SK-N-SH (cell line): ENCODE data around the gene AKAP9. TPM values are rescaled to one million over a fixed set of nuclear protein-coding genes. Genes with fewer than 3 reads are reported as not detected.

Experiments
- CTCF ChIA-PET: fragments of 300-600, 350-600 bp; formaldehyde crosslinking; extraction: SDS; loops from one replicate; lab custom pipeline; 2021; lab: Yijun Ruan, JAX
- POLR2A ChIA-PET: fragments of 350-600 bp; sonication (Branson Sonifier 250); formaldehyde crosslinking; extraction: SDS; loops from one replicate; lab custom pipeline; 2020; ENCODE audit warnings: antibody characterized with exemption, inconsistent platforms; lab: Yijun Ruan, JAX
- DNase-seq: peaks from one replicate; pipeline ENCODE4 v3.0.0; 2012
- H2AFZ ChIP-seq: fragments of 200-600 bp; sonication (generic); 2 replicates; pipeline ENCODE4 v1.8.1; 2016; ENCODE audit warnings: antibody characterized with exemption, mild to moderate bottlenecking, low read depth
- H3F3A ChIP-seq: fragments of 200-600 bp; sonication (generic); replicated peaks from 2 replicates; pipeline ENCODE3; 2016; ENCODE audit warnings: antibody characterized with exemption, mild to moderate bottlenecking; ENCODE audit not compliant: insufficient read depth
- H3K27ac ChIP-seq, 2 experiments: fragments of 200-500 bp in 1 of 2; fragments of 200-600 bp in 1 of 2; sonication (Bioruptor generic) in 1 of 2; sonication (generic), shearing (Covaris generic) in 1 of 2; 2 replicates each; pipeline versions ENCODE4 v1.5.1 to v1.6.1; 2014 to 2016; ENCODE audit warnings: low read depth in 2 of 2, inconsistent platforms in 1 of 2, low read length in 1 of 2, mild to moderate bottlenecking in 1 of 2, mixed read lengths in 1 of 2
- H3K27me3 ChIP-seq: fragments of 200-600 bp; sonication (generic), shearing (Covaris generic); 2 replicates; pipeline ENCODE4 v1.6.1; 2016; ENCODE audit warnings: mixed run types; ENCODE audit not compliant: insufficient read depth
- H3K36me3 ChIP-seq, 2 experiments: fragments of 200-500 bp in 1 of 2; fragments of 200-600 bp in 1 of 2; sonication (Bioruptor generic) in 1 of 2; sonication (generic) in 1 of 2; replicated peaks in 1 of 2; 2 replicates each; pipeline versions ENCODE3 to v1.5.1; 2014 to 2016; ENCODE audit warnings: low read length in 1 of 2, mild to moderate bottlenecking in 1 of 2; ENCODE audit not compliant: insufficient read depth in 2 of 2, control insufficient read depth in 1 of 2
- H3K4me1 ChIP-seq, 2 experiments: fragments of 200-500 bp in 1 of 2; fragments of 200-600 bp in 1 of 2; sonication (Bioruptor generic) in 1 of 2; sonication (generic), shearing (Covaris generic) in 1 of 2; 2 replicates each; pipeline versions ENCODE4 v1.5.1 to v1.6.1; 2014 to 2016; ENCODE audit warnings: low read depth in 1 of 2, low read length in 1 of 2, mixed run types in 1 of 2; ENCODE audit not compliant: insufficient read depth in 2 of 2, control insufficient read depth in 1 of 2
- H3K4me2 ChIP-seq: fragments of 200-600 bp; sonication (generic), shearing (Covaris generic); 2 replicates; pipeline ENCODE4 v1.6.1; 2017; ENCODE audit warnings: mixed run types
- H3K4me3 ChIP-seq, 2 experiments: fragments of 200-500 bp in 1 of 2; fragments of 200-600 bp in 1 of 2; sonication (Bioruptor generic) in 1 of 2; sonication (generic), shearing (Covaris generic) in 1 of 2; 2 replicates each; pipeline versions ENCODE4 v1.5.1 to v1.8.1; 2014 to 2016; ENCODE audit warnings: low read depth in 2 of 2, inconsistent platforms in 1 of 2, low read length in 1 of 2, mild to moderate bottlenecking in 1 of 2, mixed read lengths in 1 of 2, moderate library complexity in 1 of 2
- H3K79me2 ChIP-seq: fragments of 200-600 bp; sonication (generic); 2 replicates; pipeline ENCODE4 v1.8.1; 2017; ENCODE audit warnings: mild to moderate bottlenecking; ENCODE audit not compliant: insufficient read depth
- H3K9ac ChIP-seq: fragments of 200-600 bp; sonication (generic); 2 replicates; pipeline ENCODE4 v1.6.1; 2017; ENCODE audit warnings: mixed run types
- H3K9me2 ChIP-seq: fragments of 200-600 bp; sonication (generic); 2 replicates; pipeline ENCODE4 v1.6.1; 2017; ENCODE audit warnings: mixed run types
- H3K9me3 ChIP-seq: fragments of 200-600 bp; sonication (generic); 2 replicates; pipeline ENCODE4 v1.6.1; 2017; ENCODE audit warnings: mixed run types, mild to moderate bottlenecking, moderate library complexity
- H4K20me1 ChIP-seq: fragments of 200-600 bp; sonication (generic); 2 replicates; pipeline ENCODE4 v1.6.1; 2017; ENCODE audit warnings: mild to moderate bottlenecking, mixed run types; ENCODE audit not compliant: insufficient read depth
- CHD2 ChIP-seq: fragments of 150-350 bp; IDR thresholded peaks from 2 replicates; pipeline ENCODE4 v1.6.1; 2018; ENCODE audit warnings: low read length; ENCODE audit not compliant: partially characterized antibody
- ELF1 ChIP-seq: IDR thresholded peaks from 2 replicates; pipeline ENCODE4 v1.4.0; 2012
- EP300 ChIP-seq, 2 experiments: IDR thresholded peaks; 2 replicates each; pipeline versions ENCODE4 v1.4.0 to v1.6.1; 2012; ENCODE audit warnings: borderline replicate concordance in 1 of 2, low read depth in 1 of 2, low read length in 1 of 2
- EZH2phosphoT487 ChIP-seq: fragments of 200-600 bp; sonication (generic); IDR thresholded peaks from 2 replicates; pipeline ENCODE4 v1.6.1; 2017; ENCODE audit warnings: low read depth, mixed run types, mild to moderate bottlenecking, antibody characterized with exemption, moderate library complexity, borderline replicate concordance
- FOSL2 ChIP-seq: IDR thresholded peaks from 2 replicates; pipeline ENCODE4 v1.4.0; 2012; ENCODE audit warnings: low read depth, mild to moderate bottlenecking, moderate library complexity, borderline replicate concordance
- FOXM1 ChIP-seq: IDR thresholded peaks from 2 replicates; pipeline ENCODE4 v1.4.0; 2012; ENCODE audit warnings: low read depth, mild to moderate bottlenecking
- GATA2 ChIP-seq: sonication (generic); formaldehyde crosslinking; IDR thresholded peaks from 2 replicates; pipeline ENCODE4 v1.5.0; 2020; ENCODE audit warnings: mild to moderate bottlenecking, missing genetic modification reagents
- JUND ChIP-seq: IDR thresholded peaks from 2 replicates; pipeline ENCODE4 v1.4.0; 2012
- MEF2A ChIP-seq: IDR thresholded peaks from 2 replicates; pipeline ENCODE4 v1.4.0; 2012; ENCODE audit warnings: low read depth, borderline replicate concordance
- MXI1 ChIP-seq: IDR thresholded peaks from 2 replicates; pipeline ENCODE4 v1.6.1; 2012; ENCODE audit warnings: mild to moderate bottlenecking, low read depth, low read length, improper control_type of control experiment
- NFIC ChIP-seq: IDR thresholded peaks from 2 replicates; pipeline ENCODE4 v1.4.0; 2012; ENCODE audit warnings: borderline replicate concordance
- NRF1 ChIP-seq: IDR thresholded peaks from 2 replicates; pipeline ENCODE4 v1.6.1; 2012; ENCODE audit warnings: low read depth, mild to moderate bottlenecking, low read length
- POLR2AphosphoS5 ChIP-seq: IDR thresholded peaks from 2 replicates; pipeline ENCODE4 v1.6.1; 2012; ENCODE audit warnings: low read depth, low read length
- RAD21 ChIP-seq: IDR thresholded peaks from 2 replicates; pipeline ENCODE4 v1.6.1; 2012; ENCODE audit warnings: mild to moderate bottlenecking, low read length
- RCOR1 ChIP-seq: fragments of 150-350 bp; IDR thresholded peaks from 2 replicates; pipeline ENCODE4 v1.6.1; 2017; ENCODE audit warnings: antibody characterized with exemption, low read length
- RFX5 ChIP-seq: IDR thresholded peaks from 2 replicates; pipeline ENCODE4 v1.6.1; 2012; ENCODE audit warnings: mild to moderate bottlenecking, improper control_type of control experiment, low read length
- SIN3A ChIP-seq: IDR thresholded peaks from 2 replicates; pipeline ENCODE4 v1.6.1; 2012; ENCODE audit warnings: low read depth, mild to moderate bottlenecking, low read length, moderate library complexity, borderline replicate concordance
- SMC3 ChIP-seq: IDR thresholded peaks from 2 replicates; pipeline ENCODE4 v1.6.1; 2012; ENCODE audit warnings: low read depth, low read length, improper control_type of control experiment
- TAF1 ChIP-seq: IDR thresholded peaks from 2 replicates; pipeline ENCODE4 v1.6.1; 2012; ENCODE audit warnings: low read depth, mild to moderate bottlenecking, low read length, moderate library complexity, borderline replicate concordance
- TCF12 ChIP-seq: IDR thresholded peaks from 2 replicates; pipeline ENCODE4 v1.4.0; 2012
- WGBS: methylation state at CpG from one replicate; pipeline ENCODE4 v1.1.6; 2017; ENCODE audit warnings: low lambda C conversion rate; 5-methylcytosine and 5-hydroxymethylcytosine counted together
- polyA plus RNA-seq, 3 experiments: library from polyadenylated mRNA; depleted of rRNA; stranded (reverse); fragments of >200 nt; gene quantifications; 2 replicates each; pipeline ENCODE4 v1.2.3, GENCODE V29; 2012
- TF ChIP-seq, protein P1 (sequence below): fragments of 150-350 bp; IDR thresholded peaks from 2 replicates; pipeline ENCODE4 v1.6.1; 2016; ENCODE audit warnings: mild to moderate bottlenecking, low read depth, low read length
- TF ChIP-seq, protein P2 (sequence below): IDR thresholded peaks from 2 replicates; pipeline ENCODE4 v1.4.0; 2012; ENCODE audit warnings: low read depth
- TF ChIP-seq, protein P3 (sequence below): IDR thresholded peaks from 2 replicates; pipeline ENCODE4 v1.4.0; 2012; ENCODE audit warnings: low read depth, borderline replicate concordance
- TF ChIP-seq, protein P4 (sequence below): fragments of 150-350 bp; IDR thresholded peaks from 2 replicates; pipeline ENCODE4 v1.6.1; 2017; ENCODE audit warnings: antibody characterized with exemption, low read length, low read depth, borderline replicate concordance
- TF ChIP-seq, protein P5 (sequence below): IDR thresholded peaks from 2 replicates; pipeline ENCODE4 v1.6.1; 2012; ENCODE audit warnings: mild to moderate bottlenecking, low read depth, low read length, moderate library complexity

Gene AKAP9
- polyA plus RNA-seq (2012; rRNA removed) = 13.1 and 16.7 TPM in 2 replicates
- 12.5 and 14.0 TPM in 2 replicates for polyA plus RNA-seq (2012; cell fraction: cytosol; rRNA removed)
- 22.2 and 52.9 TPM in 2 replicates for polyA plus RNA-seq (2012; cell fraction: nucleus; rRNA removed)

DNA sequence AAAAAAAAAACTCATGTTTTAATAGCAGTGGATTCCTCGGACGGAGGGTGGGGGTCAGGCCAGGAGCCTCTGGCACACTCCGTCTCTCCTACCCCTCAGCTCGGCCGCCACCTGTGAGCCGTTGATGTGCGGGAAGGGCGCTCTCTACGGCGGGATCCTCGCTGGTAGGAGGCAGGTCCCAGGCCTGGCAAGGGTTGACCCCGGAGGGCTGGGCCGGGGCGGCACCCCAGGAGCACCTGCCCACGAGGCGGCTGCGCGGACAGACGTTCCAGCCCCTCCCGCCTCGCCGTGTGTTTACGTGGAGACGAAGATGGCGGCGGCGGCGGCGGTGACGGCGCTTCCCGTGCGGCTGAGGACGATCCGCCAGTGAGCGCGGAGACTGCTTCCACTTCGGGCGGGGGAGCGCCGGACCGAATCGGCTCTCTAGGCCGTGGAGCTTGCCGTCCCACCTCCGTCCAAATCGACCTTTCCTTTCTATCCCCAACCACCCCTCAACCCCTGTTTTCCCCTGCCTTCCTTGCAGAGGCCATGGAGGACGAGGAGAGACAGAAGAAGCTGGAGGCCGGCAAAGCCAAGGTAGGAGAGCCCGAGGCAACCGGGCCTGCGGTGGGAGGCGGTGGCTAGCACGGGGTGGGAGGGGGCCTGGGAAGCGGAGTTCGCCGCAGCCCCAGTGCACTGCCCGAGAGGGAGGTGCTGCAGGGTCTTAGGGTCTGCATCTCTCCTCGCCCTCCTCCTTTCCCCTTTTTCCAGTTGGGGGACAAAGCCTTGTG, at the start of gene AKAP9:
Gene AKAP9, plus strand, starts transcription at position 291 of the 770 bp plus-strand sequence. Its CDS starts 238 bp downstream, at position 529.
- H3K9me3 ChIP-seq = no peaks in the 10 kb centered on the region
- H3F3A ChIP-seq = peaks cover 7% of the 10 kb centered on the region
- ChIA-PET POLR2A (interaction anchor here (0.7 to 1.4 kb wide), 4 partner anchors 11 to 506 kb away, joined by 3 read pairs; partner anchors contain the start of genes ANKIB1, GATAD1, KRIT1 and MTERF1), CTCF (interaction anchor here (0.9 to 3.5 kb wide), 9 partner anchors 9 to 906 kb away, joined by 3 to 34 read pairs (median 5); partner anchors contain the start of genes GATAD1 and MTERF1)
- peak; percentile 93 for DNase-seq
- H3K36me3 ChIP-seq = no peaks in the 10 kb centered on the region
- peaks cover 60% of the 10 kb centered on the region for H3K79me2 ChIP-seq
- peak within 1 kb of the TSS; percentile 89 to 95 for H3K27ac ChIP-seq
- H3K4me1 ChIP-seq = peaks cover 8 to 9% of the 10 kb centered on the region in 2 experiments; a peak in 3 of 4 replicates
- peak within 1 kb of the TSS; percentile 92 for H3K9ac ChIP-seq
- no peaks in the 10 kb centered on the region for H3K9me2 ChIP-seq
- peak within 1 kb of the TSS; percentile 99 for H2AFZ ChIP-seq
- H4K20me1 ChIP-seq = peaks cover 13% of the 10 kb centered on the region; the same call in 1 of the 2 replicates
- H3K4me3 ChIP-seq = peak within 1 kb of the TSS; percentile 77 to 95
- H3K4me2 ChIP-seq = peak within 1 kb of the TSS; percentile 92
- WGBS = 1% methylated on average over 28 of the region's 59 CpGs
- H3K27me3 ChIP-seq = no peaks in the 10 kb centered on the region
- TF ChIP-seq FOXM1 (no peak), SIN3A (peak; percentile 89; the same call in 1 of the 2 replicates), FOSL2 (no peak), ELF1 (0 out of 2 replicates have a peak, but pooled peaks have one; percentile 5), EZH2phosphoT487 (no peak), NRF1 (peak; percentile 60), RCOR1 (no peak), MXI1 (peak; percentile 94), JUND (no peak), MEF2A (no peak), GATA2 (no peak), RFX5 (no peak), EP300 (IDR thresholded peaks at IDR 0.05; ENCODE audit: borderline replicate concordance in 1 of 2, low read depth in 1 of 2, low read length in 1 of 2) (no peak), POLR2AphosphoS5 (peak; percentile 91), NFIC (no peak; the same call in 1 of the 2 replicates), RAD21 (no peak), TCF12 (no peak; the same call in 1 of the 2 replicates), SMC3 (peak; percentile 11; the same call in 1 of the 2 replicates), TAF1 (peak; percentile 93), CHD2 (peak; percentile 33)
- TF ChIP-seq, protein P1, sequence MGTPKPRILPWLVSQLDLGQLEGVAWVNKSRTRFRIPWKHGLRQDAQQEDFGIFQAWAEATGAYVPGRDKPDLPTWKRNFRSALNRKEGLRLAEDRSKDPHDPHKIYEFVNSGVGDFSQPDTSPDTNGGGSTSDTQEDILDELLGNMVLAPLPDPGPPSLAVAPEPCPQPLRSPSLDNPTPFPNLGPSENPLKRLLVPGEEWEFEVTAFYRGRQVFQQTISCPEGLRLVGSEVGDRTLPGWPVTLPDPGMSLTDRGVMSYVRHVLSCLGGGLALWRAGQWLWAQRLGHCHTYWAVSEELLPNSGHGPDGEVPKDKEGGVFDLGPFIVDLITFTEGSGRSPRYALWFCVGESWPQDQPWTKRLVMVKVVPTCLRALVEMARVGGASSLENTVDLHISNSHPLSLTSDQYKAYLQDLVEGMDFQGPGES = no peak
- TF ChIP-seq, protein P2, sequence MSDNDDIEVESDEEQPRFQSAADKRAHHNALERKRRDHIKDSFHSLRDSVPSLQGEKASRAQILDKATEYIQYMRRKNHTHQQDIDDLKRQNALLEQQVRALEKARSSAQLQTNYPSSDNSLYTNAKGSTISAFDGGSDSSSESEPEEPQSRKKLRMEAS = peak; percentile 90
- TF ChIP-seq, protein P3, sequence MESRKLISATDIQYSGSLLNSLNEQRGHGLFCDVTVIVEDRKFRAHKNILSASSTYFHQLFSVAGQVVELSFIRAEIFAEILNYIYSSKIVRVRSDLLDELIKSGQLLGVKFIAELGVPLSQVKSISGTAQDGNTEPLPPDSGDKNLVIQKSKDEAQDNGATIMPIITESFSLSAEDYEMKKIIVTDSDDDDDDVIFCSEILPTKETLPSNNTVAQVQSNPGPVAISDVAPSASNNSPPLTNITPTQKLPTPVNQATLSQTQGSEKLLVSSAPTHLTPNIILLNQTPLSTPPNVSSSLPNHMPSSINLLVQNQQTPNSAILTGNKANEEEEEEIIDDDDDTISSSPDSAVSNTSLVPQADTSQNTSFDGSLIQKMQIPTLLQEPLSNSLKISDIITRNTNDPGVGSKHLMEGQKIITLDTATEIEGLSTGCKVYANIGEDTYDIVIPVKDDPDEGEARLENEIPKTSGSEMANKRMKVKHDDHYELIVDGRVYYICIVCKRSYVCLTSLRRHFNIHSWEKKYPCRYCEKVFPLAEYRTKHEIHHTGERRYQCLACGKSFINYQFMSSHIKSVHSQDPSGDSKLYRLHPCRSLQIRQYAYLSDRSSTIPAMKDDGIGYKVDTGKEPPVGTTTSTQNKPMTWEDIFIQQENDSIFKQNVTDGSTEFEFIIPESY = no peak
- TF ChIP-seq, protein P4, sequence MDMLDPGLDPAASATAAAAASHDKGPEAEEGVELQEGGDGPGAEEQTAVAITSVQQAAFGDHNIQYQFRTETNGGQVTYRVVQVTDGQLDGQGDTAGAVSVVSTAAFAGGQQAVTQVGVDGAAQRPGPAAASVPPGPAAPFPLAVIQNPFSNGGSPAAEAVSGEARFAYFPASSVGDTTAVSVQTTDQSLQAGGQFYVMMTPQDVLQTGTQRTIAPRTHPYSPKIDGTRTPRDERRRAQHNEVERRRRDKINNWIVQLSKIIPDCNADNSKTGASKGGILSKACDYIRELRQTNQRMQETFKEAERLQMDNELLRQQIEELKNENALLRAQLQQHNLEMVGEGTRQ = no peak
- TF ChIP-seq, protein P5, sequence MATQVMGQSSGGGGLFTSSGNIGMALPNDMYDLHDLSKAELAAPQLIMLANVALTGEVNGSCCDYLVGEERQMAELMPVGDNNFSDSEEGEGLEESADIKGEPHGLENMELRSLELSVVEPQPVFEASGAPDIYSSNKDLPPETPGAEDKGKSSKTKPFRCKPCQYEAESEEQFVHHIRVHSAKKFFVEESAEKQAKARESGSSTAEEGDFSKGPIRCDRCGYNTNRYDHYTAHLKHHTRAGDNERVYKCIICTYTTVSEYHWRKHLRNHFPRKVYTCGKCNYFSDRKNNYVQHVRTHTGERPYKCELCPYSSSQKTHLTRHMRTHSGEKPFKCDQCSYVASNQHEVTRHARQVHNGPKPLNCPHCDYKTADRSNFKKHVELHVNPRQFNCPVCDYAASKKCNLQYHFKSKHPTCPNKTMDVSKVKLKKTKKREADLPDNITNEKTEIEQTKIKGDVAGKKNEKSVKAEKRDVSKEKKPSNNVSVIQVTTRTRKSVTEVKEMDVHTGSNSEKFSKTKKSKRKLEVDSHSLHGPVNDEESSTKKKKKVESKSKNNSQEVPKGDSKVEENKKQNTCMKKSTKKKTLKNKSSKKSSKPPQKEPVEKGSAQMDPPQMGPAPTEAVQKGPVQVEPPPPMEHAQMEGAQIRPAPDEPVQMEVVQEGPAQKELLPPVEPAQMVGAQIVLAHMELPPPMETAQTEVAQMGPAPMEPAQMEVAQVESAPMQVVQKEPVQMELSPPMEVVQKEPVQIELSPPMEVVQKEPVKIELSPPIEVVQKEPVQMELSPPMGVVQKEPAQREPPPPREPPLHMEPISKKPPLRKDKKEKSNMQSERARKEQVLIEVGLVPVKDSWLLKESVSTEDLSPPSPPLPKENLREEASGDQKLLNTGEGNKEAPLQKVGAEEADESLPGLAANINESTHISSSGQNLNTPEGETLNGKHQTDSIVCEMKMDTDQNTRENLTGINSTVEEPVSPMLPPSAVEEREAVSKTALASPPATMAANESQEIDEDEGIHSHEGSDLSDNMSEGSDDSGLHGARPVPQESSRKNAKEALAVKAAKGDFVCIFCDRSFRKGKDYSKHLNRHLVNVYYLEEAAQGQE = 0 out of 2 replicates have a peak, but pooled peaks have one; percentile 43
